ENCODE results near the gene PAPPA2.

PAPPA2 gene

DNA sequence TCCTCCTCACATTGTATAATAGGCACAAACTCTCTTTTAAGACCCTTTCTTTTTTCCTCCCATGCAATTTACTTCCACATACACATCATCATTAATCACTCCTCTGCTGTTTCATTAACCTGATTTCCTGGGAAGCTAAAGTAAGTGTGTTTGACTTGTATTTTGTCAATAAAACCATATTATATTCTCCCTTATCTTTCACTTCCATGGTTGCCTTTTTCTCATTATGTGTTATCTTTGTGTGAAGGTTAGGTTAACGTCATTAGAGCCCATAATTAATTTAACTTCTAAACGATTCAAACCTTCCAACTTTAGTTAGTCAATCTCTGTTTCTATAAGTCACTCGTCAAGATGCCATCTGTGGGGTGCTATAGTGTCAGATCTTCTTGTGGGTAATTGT lies 313.0 kb downstream of the PAPPA2 start:
- no peak for DNase-seq

GRCh38 chr1:176778056-176778455 lies 315.1 kb downstream of the PAPPA2 start:
- no peak for DNase-seq

DNA sequence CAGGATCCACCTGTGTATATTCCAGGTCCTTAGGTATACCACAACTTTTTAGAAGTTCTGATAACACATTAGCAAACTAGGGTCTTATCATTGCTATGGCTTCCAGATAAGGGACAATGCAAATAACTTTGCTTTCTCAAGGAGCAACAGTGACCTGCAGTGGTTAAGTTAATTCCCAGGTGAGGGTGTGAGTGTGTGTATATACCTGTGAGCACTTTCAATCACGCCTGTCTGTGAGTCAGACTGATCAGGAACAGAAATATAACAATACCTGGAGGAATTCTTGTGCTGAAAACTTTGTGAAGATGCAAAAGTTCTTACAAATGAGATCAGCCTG lies 317.0 kb downstream of the PAPPA2 start:
- no peak for DNase-seq

DNA sequence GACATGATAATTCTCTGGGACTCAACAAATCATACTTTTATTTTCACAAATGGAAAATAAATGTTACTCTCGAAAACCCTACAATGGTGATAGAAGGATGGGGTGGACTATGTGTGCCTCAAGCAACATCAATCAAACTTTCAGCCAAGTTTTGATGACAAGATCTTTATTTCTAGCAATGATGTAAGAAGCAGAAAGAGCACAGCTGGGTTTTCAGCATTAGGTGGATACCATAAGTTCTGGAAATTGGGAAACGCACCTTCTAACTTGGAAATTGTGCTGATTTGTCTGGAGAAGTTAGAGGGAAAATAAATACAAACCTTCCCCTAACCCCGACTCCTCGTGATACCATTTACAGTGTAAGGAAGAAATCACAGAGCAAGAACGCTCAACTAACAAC lies 320.3 kb downstream of the PAPPA2 start:
- DNase-seq, result no peak

GRCh38 chr1:176785056-176785455 lies 322.1 kb downstream of the PAPPA2 start:
- no peak for DNase-seq

DNA sequence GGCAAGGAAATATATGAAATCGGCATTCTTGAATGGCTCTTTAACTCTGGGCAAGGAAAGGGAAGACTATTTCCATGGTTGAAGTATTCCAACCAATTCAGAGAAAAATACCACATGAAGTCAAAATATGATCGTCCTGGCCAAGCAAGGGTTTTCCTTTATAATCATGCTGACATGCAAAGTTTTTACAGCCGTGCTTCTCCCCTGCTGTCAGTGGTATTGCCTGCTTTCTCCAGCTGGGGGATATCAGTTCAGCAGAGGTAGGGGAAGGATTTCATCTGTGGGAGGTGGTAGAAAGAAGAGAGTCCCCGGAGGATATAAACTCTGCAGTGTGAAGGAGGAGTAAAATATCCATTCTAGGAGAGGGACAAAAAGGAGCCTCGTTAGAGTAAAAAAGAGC lies 322.8 kb downstream of the PAPPA2 start:
- DNase-seq, result no peak

GRCh38 chr1:176786274-176786673 lies 323.3 kb downstream of the PAPPA2 start:
- DNase-seq, result no peak

- DNase-seq, result no peak
Observed at GRCh38 chr1:176789571-176790090, 326.7 kb downstream of the PAPPA2 start.

DNA sequence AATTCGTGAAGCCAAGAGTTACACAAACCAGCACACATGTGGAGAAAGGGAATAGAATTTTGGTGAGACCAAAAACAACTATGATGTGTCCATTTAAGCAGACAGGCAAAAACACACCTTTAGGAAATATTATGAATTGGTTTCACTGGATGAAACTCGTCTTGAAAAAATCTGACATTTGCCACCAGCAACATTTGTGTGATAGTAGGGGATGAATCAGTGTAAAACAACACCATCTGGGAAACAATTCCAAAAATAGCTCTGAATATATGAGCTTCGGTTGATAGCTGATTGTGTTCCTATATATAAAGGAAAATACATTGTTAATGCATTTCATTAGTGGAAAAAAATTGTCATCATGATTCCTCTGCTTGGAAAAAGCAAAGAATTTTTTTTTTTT lies 327.8 kb downstream of the PAPPA2 start:
- DNase-seq, result no peak

DNA sequence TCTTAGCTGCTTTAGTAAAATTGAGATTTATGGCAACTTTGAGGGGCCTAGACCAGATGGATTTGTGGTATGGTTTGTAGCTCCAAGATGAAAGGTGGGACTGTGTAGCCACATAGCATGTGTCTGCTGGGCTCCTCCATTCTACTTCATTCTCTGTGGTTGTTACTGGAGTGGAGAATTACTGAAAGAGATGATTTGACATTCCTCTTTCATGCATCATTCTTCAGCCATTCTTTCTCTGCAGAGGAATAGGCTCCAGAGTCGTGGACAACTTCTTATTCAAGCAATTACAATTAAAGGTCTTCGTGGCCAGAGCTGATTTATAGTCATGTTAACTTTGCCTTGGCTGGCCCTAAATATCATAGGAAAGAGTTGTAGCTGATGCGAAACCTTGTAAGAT lies 328.9 kb downstream of the PAPPA2 start:
- DNase-seq, result no peak

GRCh38 chr1:176794897-176795508 lies 332.0 kb downstream of the PAPPA2 start:
- no peak for DNase-seq

- DNase-seq, result no peak
Observed at GRCh38 chr1:176795929-176796328, 333.0 kb downstream of the PAPPA2 start.

DNA sequence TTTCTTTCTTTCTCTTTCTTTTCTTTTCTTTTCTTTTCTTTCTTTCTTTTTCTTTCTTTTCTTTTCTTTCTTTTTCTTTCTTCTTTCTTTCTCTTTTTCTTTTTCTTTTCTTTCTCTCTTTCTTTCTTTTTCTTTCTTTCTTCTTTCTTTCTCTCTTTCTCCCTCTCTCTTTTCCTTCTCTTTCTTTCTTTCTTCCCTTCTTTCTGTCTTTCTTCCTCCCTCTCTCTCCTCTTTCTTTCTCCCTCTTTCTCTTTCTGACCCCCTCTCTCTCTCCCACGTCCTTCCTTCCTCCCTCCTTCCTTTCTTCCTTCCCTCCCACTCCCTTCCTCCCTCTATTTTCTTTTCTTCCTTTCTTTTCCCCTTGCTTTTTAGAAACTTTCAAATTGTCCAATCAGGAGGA lies 333.6 kb downstream of the PAPPA2 start:
- DNase-seq, result no peak

DNA sequence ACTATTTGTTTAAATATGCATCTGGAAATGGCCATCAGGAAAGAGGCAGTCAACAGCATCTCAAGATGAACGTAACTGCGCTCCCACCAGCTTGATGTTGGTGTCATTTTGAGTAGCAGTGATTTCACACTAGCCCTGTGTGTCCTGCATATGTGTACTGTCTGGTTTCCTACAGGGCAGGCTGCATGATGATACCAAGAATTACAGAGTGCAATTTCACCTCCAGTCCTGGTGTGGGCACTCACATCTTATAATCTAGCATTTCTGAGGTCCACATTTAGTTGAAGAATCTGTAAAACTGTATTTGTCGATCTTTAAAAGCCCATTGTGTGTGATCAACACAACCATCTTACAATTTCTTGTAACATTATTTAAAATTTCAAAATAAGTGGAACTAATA lies 336.4 kb downstream of the PAPPA2 start:
- DNase-seq, result no peak

- no peak for DNase-seq
Observed at GRCh38 chr1:176800978-176801513, 338.1 kb downstream of the PAPPA2 start.

DNA sequence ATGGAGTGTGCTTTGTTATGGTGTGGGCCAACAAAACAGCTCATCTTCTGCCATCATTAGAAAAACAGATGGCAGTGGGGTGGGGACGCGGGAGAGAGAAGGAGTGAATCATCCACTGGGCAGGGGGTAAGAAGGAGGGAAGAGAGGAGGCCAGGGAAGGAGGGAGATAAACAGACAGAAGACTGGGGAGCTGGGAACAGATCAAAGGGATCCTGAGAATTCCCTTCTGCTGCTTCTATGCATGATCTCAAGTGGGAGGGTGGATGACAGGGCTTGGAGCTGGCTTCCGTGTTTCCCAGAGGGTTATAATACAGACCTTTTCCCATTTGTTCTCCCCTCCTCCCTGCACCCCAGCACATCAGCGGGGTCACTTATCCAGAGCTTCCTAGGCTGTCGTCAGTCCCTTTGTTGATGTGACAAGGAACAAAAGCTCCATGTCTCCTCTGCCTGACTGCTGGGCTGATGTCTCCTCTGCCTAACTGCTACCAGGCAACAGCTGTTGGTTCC lies 338.6 kb downstream of the PAPPA2 start:
- no peak for DNase-seq

- no peak for DNase-seq
Observed at GRCh38 chr1:176802316-176802715, 339.3 kb downstream of the PAPPA2 start.

GRCh38 chr1:176803042-176803441 lies 340.1 kb downstream of the PAPPA2 start:
- DNase-seq, result no peak

DNA sequence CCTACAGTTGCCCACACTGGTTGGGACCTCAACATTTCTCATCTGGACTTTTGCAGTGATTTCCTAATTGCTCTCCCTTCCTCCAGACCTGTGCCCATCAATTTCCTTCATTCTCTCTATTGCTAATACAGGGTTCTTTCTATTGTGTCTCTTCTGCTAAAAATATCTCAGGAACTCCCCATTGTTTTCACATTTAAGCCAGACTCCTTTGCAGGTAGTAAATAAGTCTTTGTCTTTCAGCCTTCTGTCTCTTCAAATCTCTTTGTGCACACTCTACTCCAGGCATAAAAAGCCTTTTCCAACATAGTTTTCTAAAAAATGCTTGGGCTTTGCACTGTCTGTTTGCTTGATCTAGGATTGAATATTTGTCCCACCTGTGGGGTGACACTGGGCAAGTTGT lies 340.6 kb downstream of the PAPPA2 start:
- DNase-seq, result no peak

DNA sequence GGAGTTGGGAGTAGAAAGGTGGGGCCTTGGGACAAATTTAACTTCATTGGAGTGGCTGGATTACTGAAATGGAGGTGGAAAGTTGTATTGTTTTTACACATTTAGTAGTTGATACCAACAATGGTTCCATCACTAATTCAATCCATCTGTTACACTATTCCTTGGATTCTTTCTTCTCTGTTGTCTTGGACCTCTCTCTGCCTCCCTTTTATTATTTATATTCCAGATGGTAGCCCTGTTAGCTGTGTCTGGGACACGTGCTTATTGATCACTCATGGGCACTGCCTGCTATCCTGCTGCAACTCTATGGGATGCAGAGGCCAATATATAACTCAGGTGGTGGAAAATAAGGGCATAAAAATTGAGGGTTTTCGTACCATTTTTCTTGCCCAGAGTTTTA lies 346.3 kb downstream of the PAPPA2 start:
- DNase-seq, result no peak

DNA sequence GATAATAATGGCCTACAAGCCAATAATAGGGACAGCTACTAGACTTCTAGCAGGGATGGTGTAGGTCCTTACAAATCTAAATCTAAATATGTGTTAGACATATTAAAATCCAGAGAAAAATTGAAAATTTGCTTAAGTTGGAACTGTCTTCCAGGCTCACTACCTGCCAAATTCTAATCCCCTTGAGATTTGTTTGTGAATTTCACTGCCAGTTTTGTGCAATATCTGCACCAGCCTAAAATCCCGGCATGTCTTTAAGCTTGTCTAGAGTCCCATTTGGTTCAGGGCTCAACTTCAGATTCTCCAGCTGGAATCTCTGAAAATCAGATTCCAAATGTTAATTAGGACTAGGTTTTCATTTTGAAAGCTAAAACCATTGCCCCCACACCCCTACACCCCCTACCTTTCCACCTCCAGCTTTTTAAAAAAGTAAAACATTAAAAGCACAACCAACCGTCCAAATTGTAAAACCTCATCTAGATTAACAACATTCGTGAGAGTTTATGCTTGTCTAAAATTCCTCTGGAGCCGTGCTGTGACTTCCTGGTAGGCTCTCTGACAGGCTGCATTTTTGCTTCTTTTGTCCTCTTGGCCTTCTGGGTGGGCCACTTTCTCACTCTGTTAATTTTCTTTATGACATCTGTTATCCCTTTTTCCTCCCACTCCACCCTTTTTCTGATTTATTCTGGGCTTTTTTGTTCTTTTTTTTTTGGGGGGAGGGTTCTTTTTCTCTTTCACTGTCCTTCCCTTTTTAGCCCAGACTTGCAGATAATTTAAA lies 348.7 kb downstream of the PAPPA2 start:
- DNase-seq, result no peak

DNA sequence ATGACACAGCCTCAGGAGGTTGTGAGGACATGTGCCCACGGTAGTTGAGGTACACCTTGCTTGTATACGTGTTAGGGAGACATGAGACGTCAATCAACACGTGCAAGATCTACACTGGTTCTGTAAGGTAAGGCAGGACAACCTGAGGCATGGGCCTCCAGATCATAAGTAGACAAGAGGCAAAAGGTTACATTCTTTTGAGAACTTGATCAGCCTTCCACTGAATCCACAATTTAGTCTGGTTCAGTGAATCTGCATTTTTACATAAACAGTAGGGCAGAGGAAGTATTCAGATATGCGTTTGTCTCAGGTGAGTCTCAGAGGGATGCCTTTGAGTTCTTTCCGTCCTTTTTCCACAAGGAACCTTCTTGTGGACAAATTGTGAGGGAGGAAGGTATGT lies 352.6 kb downstream of the PAPPA2 start:
- no peak for DNase-seq

GRCh38 chr1:176816232-176816631 lies 353.3 kb downstream of the PAPPA2 start:
- DNase-seq, result no peak

DNA sequence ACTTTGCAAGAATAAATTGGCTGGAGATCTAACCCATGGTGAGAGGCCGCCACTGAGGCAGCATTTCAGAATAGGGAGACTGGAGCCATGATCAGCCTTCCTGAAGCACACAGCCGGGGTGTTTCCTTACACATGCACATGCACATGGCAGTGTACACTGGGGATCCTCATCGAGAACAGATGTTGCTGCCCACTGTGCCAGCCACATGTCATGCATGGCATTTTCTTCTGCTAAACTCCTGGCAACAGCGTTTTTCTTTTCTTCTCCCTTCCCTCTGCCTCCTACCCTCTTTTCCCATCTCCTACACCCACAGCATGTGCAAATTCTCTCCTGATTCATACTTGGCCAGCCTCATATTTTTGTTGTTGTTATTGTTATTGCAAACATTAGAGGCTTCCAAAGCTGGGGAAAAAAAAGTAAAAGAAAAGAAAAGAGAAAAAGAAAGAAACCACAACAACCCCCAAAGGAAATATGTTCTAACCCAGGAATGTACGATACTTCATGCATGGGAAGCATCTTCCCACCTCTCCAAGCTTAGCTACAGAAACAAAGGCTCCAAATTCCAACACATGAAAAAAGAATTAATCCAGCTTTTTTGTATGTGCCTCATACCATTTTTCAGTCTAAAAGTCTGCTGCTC lies 357.5 kb downstream of the PAPPA2 start:
- no peak for DNase-seq

Data from activated CD4-positive, alpha-beta T cell treated with anti-CD3 and anti-CD28 coated beads, Interleukin-2, amount 50 U/mL, for 16 hours (primary cell).